ENCODE data around the gene PRPF31.
"Not testable (repeated sequence)": the region's sequence is repeated elsewhere in the genome, so short reads cannot be mapped to it uniquely, and the experiment has no call there.

Gene PRPF31

DNA sequence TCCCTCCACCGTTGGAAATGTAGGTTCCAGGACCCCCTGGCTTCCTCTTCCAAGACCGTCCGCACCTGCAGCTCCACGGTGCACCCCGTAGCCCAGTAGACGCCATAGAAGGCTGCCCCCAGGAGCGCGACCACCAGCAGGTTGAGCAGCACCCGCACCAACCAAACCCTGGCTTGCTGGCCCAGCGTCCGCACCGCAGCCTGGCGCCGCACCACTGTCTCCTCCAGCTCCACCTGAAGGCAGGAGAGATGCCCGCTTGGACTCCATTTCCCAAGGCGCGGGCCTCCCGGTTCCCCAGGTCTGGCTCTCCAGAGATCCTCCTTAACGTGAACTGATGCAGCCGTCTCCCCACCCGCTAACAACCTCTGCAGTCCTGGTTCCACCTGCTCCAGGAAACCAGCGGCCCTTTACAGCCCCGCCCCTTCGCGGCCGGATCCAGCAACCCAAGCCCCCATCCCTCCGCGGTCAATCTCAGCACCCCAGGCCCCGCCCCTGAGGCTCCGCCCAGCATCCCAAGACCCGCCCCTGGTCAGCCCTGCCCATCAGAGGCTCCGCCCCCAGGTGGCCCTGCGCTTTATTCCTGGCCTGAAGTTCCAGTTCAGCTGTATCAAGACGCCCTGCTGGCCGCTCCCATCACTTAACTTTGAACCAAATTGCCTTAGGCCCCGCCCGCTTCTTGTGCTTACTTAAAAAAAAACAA, 49.0 kb downstream of the PRPF31 start:
- TF ChIP-seq, protein P1, sequence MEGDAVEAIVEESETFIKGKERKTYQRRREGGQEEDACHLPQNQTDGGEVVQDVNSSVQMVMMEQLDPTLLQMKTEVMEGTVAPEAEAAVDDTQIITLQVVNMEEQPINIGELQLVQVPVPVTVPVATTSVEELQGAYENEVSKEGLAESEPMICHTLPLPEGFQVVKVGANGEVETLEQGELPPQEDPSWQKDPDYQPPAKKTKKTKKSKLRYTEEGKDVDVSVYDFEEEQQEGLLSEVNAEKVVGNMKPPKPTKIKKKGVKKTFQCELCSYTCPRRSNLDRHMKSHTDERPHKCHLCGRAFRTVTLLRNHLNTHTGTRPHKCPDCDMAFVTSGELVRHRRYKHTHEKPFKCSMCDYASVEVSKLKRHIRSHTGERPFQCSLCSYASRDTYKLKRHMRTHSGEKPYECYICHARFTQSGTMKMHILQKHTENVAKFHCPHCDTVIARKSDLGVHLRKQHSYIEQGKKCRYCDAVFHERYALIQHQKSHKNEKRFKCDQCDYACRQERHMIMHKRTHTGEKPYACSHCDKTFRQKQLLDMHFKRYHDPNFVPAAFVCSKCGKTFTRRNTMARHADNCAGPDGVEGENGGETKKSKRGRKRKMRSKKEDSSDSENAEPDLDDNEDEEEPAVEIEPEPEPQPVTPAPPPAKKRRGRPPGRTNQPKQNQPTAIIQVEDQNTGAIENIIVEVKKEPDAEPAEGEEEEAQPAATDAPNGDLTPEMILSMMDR (IDR thresholded peaks at IDR 0.05; ENCODE audit: low read depth, low read length), result no peak
- H3K27me3 ChIP-seq (ENCODE audit: insufficient read depth, low read depth, severe bottlenecking), result no peaks in the 10 kb centered on the region
- no peak overlapping the region for H3K4me3 ChIP-seq (ENCODE audit: low read depth, low read length)
- no peak for DNase-seq
- H3K9me3 ChIP-seq (ENCODE audit: severe bottlenecking), result no peaks in the 10 kb centered on the region
- H3K27ac ChIP-seq, result no peak overlapping the region
- H3K36me3 ChIP-seq, result no peaks in the 10 kb centered on the region

DNA sequence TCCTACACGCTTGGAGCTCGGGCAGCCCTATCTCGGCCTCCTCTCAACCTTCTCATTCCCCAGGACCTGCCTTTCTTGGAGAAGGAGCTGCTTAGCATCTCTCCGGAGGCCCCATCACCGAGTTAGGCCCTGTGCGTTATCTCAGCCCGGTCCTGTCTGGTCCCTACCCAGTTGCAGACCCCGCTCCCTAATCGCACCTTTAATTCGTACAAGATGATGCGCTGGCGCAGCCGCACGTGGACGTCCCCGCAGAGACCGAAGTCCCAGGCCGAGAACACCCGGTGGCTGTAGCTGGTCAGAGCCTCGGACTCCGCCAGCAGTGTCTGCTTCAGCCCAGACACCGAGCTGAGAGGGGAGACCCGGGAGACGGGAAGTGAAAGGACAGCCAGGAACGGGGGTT, 49.7 kb downstream of the PRPF31 start:
- no peak overlapping the region for H3K4me3 ChIP-seq (ENCODE audit: low read depth, low read length)
- no peaks in the 10 kb centered on the region for H3K27me3 ChIP-seq (ENCODE audit: insufficient read depth, low read depth, severe bottlenecking)
- TF ChIP-seq, protein P1 (IDR thresholded peaks at IDR 0.05; ENCODE audit: low read depth, low read length), result no peak
- H3K9me3 ChIP-seq (ENCODE audit: severe bottlenecking), result no peaks in the 10 kb centered on the region
- H3K36me3 ChIP-seq, result no peaks in the 10 kb centered on the region
- no peak for DNase-seq
- no peak overlapping the region for H3K27ac ChIP-seq

DNA sequence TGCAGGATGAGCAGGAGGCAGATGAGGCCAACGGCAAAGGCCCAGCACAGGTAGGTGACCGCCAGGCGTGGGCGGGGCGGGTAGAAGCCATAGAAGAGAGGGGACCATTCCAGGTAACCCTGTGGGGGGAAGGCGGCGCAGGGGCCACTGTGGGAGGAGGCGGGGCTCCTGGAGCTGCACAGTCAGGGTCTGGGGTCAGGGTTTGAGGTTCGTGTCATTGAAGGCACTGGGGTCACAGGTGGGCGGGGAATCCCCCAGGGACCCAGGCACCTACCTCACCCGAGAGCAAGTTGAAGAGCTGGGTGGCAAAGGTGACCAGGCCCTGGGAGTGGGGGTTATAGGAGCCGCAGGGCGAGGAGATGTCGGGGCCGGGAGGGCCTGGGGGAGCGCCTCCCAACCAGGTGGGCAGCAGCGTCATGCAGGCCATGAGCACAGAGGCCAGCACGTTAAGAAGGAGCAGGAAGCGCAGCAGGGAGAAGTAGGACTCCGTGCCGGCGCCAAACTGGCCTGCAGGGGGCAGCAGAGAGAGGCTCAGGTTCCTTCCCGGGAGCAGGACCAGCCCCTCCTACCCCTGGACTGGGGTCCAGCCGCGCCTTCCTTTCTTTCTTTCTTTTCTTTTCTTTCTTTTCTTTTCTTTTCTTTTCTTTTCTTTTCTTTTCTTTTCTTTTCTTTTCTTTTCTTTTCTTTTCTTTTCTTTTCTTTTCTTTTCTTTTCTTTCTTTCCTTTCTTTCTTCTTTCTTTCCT, 52.8 kb downstream of the PRPF31 start:
- DNase-seq, result peak; percentile 93
- TF ChIP-seq, protein P1 (IDR thresholded peaks at IDR 0.05; ENCODE audit: low read depth, low read length), result peak; percentile 89
- no peak overlapping the region for H3K4me3 ChIP-seq (ENCODE audit: low read depth, low read length)
- H3K9me3 ChIP-seq (ENCODE audit: severe bottlenecking), result no peaks in the 10 kb centered on the region
- H3K36me3 ChIP-seq, result no peaks in the 10 kb centered on the region
- H3K27me3 ChIP-seq (ENCODE audit: insufficient read depth, low read depth, severe bottlenecking), result no peaks in the 10 kb centered on the region
- no peak overlapping the region for H3K27ac ChIP-seq

DNA sequence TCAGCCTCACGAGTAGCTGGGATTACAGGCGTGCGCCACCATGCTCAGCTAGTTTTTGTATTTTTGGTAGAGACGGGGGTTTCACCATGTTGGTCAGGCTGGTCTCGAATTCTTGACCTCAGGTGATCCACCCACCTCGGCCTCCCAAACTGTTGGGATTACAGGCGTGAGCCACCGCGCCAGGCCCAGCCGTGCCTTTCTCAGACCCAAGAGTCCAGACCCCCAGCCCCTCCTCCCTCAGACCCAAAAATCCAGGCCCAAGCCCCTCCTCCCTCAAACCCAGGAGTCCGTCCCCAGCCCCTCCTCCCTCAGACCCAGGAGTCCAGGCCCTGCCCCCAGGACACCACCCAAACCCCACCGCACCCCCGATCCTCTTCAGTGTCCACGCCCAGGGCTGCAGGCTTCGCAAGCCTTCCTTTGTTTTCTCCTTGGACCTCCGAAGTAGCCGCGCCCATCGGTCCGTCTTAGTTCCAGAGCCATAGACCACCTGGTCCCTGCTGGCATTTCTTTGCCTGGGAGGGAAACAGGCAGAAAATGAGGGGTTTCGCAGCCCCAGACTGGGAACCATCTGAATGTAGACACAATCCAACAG, 53.7 kb downstream of the PRPF31 start:
- no peak for DNase-seq
- Histone ChIP-seq H3K36me3 (no peaks in the 10 kb centered on the region), H3K27me3 (ENCODE audit: insufficient read depth, low read depth, severe bottlenecking) (no peaks in the 10 kb centered on the region), H3K4me3 (ENCODE audit: low read depth, low read length) (no peak overlapping the region), H3K27ac (no peak overlapping the region), H3K9me3 (ENCODE audit: severe bottlenecking) (no peaks in the 10 kb centered on the region)
- TF ChIP-seq, protein P1 (IDR thresholded peaks at IDR 0.05; ENCODE audit: low read depth, low read length), result no peak

DNA sequence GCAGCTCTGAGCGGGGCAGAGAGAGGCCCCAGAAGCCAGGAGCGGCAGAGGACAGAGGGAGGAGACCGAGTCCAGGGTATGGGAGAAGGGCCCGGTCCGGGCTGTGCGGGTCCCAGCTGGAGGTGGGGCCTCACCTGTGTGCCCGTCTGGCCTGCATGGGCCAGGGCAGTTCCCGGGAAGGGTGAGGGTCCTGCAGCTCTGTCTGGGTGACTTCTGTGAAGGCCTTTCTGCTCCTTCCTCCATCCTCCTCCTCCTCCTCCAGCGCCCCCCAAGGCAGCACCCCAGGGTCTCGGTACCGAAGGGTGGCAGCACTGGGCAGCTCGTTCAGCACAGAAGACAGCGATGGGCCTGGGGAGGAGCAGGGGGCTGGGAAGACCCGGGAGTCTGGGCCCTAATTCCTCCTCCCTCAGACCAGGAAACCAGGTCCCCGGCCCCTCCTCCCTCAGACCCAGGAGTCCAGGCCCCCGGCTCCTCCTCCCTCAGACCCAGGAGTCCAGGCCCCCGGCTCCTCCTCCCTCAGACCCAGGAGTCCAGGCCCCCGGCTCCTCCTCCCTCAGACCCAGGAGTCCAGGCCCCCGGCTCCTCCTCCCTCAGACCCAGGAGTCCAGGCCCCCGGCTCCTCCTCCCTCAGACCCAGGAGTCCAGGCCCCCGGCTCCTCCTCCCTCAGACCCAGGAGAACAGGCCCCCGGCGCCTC, 56.3 kb downstream of the PRPF31 start:
- H3K4me3 ChIP-seq (ENCODE audit: low read depth, low read length); H3K9me3 ChIP-seq (ENCODE audit: severe bottlenecking); H3K27me3 ChIP-seq (ENCODE audit: insufficient read depth, low read depth, severe bottlenecking); H3K36me3 ChIP-seq; H3K27ac ChIP-seq; DNase-seq: not testable (repeated sequence)
